ENCODE data around the gene EPB41L5.

DNA sequence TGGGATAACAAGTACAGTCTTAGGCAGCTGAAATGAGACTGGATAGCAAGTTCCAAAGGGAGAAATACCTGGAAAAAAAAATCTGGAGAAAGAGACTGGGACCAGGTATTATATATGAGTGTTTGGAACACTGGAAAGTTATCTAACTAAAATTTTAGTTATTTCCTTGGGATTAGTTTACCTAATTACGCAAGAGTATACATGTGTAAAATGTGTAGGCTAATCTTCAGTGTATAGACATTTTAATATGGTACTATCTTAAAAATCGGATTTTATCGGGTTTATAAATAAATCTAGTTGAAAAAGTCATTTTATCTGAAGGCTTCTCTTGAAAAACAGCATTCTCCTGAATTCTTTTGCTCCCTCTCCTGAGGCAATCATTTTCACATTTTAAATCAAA is 3.9 kb downstream of the EPB41L5 start:
- TF ChIP-seq, protein P1, sequence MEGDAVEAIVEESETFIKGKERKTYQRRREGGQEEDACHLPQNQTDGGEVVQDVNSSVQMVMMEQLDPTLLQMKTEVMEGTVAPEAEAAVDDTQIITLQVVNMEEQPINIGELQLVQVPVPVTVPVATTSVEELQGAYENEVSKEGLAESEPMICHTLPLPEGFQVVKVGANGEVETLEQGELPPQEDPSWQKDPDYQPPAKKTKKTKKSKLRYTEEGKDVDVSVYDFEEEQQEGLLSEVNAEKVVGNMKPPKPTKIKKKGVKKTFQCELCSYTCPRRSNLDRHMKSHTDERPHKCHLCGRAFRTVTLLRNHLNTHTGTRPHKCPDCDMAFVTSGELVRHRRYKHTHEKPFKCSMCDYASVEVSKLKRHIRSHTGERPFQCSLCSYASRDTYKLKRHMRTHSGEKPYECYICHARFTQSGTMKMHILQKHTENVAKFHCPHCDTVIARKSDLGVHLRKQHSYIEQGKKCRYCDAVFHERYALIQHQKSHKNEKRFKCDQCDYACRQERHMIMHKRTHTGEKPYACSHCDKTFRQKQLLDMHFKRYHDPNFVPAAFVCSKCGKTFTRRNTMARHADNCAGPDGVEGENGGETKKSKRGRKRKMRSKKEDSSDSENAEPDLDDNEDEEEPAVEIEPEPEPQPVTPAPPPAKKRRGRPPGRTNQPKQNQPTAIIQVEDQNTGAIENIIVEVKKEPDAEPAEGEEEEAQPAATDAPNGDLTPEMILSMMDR (optimal IDR thresholded peaks at IDR 0.05 in 1 of 3, IDR thresholded peaks at IDR 0.05 in 1 of 3, conservative IDR thresholded peaks at IDR 0.05 in 1 of 3; ENCODE audit: extremely low read depth in 1 of 3, insufficient read depth in 2 of 3, low read length in 3 of 3), result no peak
- no peak for TF ChIP-seq EZH2 (IDR thresholded peaks at IDR 0.05; ENCODE audit: low read length)

Measured in keratinocyte (primary cell).